ENCODE results near the gene CCDC188. TPM values are rescaled to one million over a fixed set of nuclear protein-coding genes. Genes with fewer than 3 reads are reported as not detected.

The CCDC188 gene
- polyA plus RNA-seq, 1 donor from 2014 or later, result not detected

GRCh38 chr22:20180640-20181039, 29.8 kb upstream of the CCDC188 start:
- no peaks in the 10 kb centered on the region for H3K9me2 ChIP-seq (ENCODE audit: insufficient read depth, low read length)
- H3K36me3 ChIP-seq (ENCODE audit: insufficient read depth, low read length), result no peaks in the 10 kb centered on the region
- H4K20me1 ChIP-seq (ENCODE audit: insufficient read depth), result no peaks in the 10 kb centered on the region
- no peaks in the 10 kb centered on the region for H3K79me2 ChIP-seq (replicated peaks; ENCODE audit: insufficient read depth, low read length)
- no peak overlapping the region for H3K4me2 ChIP-seq (ENCODE audit: low read length)
- no peaks in the 10 kb centered on the region for H3K27me3 ChIP-seq (ENCODE audit: insufficient read depth, low read depth, low read length)
- H3K9ac ChIP-seq (ENCODE audit: low read length), result no peak overlapping the region
- H3K27ac ChIP-seq (ENCODE audit: low read length), result no peak overlapping the region
- no peak overlapping the region for H2AFZ ChIP-seq (ENCODE audit: low read depth, low read length)
- no peak overlapping the region for H3K4me3 ChIP-seq (ENCODE audit: low read length)
- H3F3A ChIP-seq (ENCODE audit: insufficient read depth, low read length, poor library complexity, severe bottlenecking), result no peaks in the 10 kb centered on the region
- TF ChIP-seq EZH2 (IDR thresholded peaks at IDR 0.05; ENCODE audit: borderline replicate concordance, insufficient read depth, low read length, poor library complexity, severe bottlenecking) (no peak), POLR2AphosphoS5 (IDR thresholded peaks at IDR 0.05) (no peak), RAD21 (conservative IDR thresholded peaks at IDR 0.05) (no peak), EP300 (conservative IDR thresholded peaks at IDR 0.05; ENCODE audit: poor library complexity, severe bottlenecking) (no peak), MXI1 (conservative IDR thresholded peaks at IDR 0.05; ENCODE audit: poor library complexity, severe bottlenecking) (no peak), SMC3 (conservative IDR thresholded peaks at IDR 0.05; ENCODE audit: poor library complexity) (no peak)
- H3K9me3 ChIP-seq (ENCODE audit: low read length), result no peaks in the 10 kb centered on the region

- H3K4me3 ChIP-seq (ENCODE audit: low read length), result no peak overlapping the region
- no peaks in the 10 kb centered on the region for H3K9me3 ChIP-seq (ENCODE audit: low read length)
- H3K4me2 ChIP-seq (ENCODE audit: low read length), result no peak overlapping the region
- H3F3A ChIP-seq (ENCODE audit: insufficient read depth, low read length, poor library complexity, severe bottlenecking), result no peaks in the 10 kb centered on the region
- H3K36me3 ChIP-seq (ENCODE audit: insufficient read depth, low read length), result no peaks in the 10 kb centered on the region
- H3K9me2 ChIP-seq (ENCODE audit: insufficient read depth, low read length), result no peaks in the 10 kb centered on the region
- H3K27ac ChIP-seq (ENCODE audit: low read length), result no peak overlapping the region
- no peak overlapping the region for H3K9ac ChIP-seq (ENCODE audit: low read length)
- H2AFZ ChIP-seq (ENCODE audit: low read depth, low read length), result no peak overlapping the region
- no peak for TF ChIP-seq POLR2AphosphoS5 (IDR thresholded peaks at IDR 0.05)
- no peaks in the 10 kb centered on the region for H3K79me2 ChIP-seq (replicated peaks; ENCODE audit: insufficient read depth, low read length)
- no peaks in the 10 kb centered on the region for H4K20me1 ChIP-seq (ENCODE audit: insufficient read depth)
- no peaks in the 10 kb centered on the region for H3K27me3 ChIP-seq (ENCODE audit: insufficient read depth, low read depth, low read length)
Measured at GRCh38 chr22:20180245-20180630, 29.4 kb upstream of the CCDC188 start.

GRCh38 chr22:20179455-20180244, 28.8 kb upstream of the CCDC188 start:
- Histone ChIP-seq H4K20me1 (ENCODE audit: insufficient read depth) (no peaks in the 10 kb centered on the region), H3K36me3 (ENCODE audit: insufficient read depth, low read length) (no peaks in the 10 kb centered on the region), H3K9me3 (ENCODE audit: low read length) (no peaks in the 10 kb centered on the region), H3K27ac (ENCODE audit: low read length) (no peak overlapping the region), H3K9ac (ENCODE audit: low read length) (no peak overlapping the region), H3K79me2 (replicated peaks; ENCODE audit: insufficient read depth, low read length) (no peaks in the 10 kb centered on the region), H3K4me3 (ENCODE audit: low read length) (no peak overlapping the region), H3K27me3 (ENCODE audit: insufficient read depth, low read depth, low read length) (no peaks in the 10 kb centered on the region), H3K9me2 (ENCODE audit: insufficient read depth, low read length) (no peaks in the 10 kb centered on the region), H3K4me2 (ENCODE audit: low read length) (no peak overlapping the region), H3F3A (ENCODE audit: insufficient read depth, low read length, poor library complexity, severe bottlenecking) (no peaks in the 10 kb centered on the region), H2AFZ (ENCODE audit: low read depth, low read length) (no peak overlapping the region)
- TF ChIP-seq EZH2 (IDR thresholded peaks at IDR 0.05; ENCODE audit: borderline replicate concordance, insufficient read depth, low read length, poor library complexity, severe bottlenecking), result no peak
- TF ChIP-seq MXI1 (conservative IDR thresholded peaks at IDR 0.05; ENCODE audit: poor library complexity, severe bottlenecking), result no peak
- TF ChIP-seq EP300 (conservative IDR thresholded peaks at IDR 0.05; ENCODE audit: poor library complexity, severe bottlenecking), result no peak
- TF ChIP-seq TAF1 (IDR thresholded peaks at IDR 0.05; ENCODE audit: low read depth), result no peak
- no peak for TF ChIP-seq RAD21 (conservative IDR thresholded peaks at IDR 0.05)
- TF ChIP-seq POLR2AphosphoS5 (IDR thresholded peaks at IDR 0.05), result no peak
- no peak for TF ChIP-seq REST (IDR thresholded peaks at IDR 0.05; ENCODE audit: borderline replicate concordance)
- no peak for TF ChIP-seq CTCF (IDR thresholded peaks at IDR 0.05; ENCODE audit: poor library complexity, severe bottlenecking)
- TF ChIP-seq SMC3 (conservative IDR thresholded peaks at IDR 0.05; ENCODE audit: poor library complexity), result no peak

All from neural cell (in vitro differentiated cells).